AG09309 (cell line): Measurements from ENCODE around the gene SNRNP48.

Experiments
- DNase-seq: peaks from one replicate; pipeline ENCODE4 v3.0.0-alpha.2; 2010; ENCODE audit warnings: low read depth
- H3K4me3 ChIP-seq: 2 replicates; pipeline ENCODE4 v1.5.1; 2011; ENCODE audit warnings: mild to moderate bottlenecking, low read depth, low read length, moderate library complexity; ENCODE audit not compliant: control insufficient read depth
- TF ChIP-seq, protein P1 (sequence below): IDR thresholded peaks from 2 replicates; pipeline ENCODE4 v1.5.1; 2011; ENCODE audit warnings: mild to moderate bottlenecking, low read depth, low read length, inconsistent platforms; ENCODE audit not compliant: insufficient read depth, control insufficient read depth; ENCODE audit errors: missing control alignments

The SNRNP48 gene

GRCh38 chr6:7588506-7588905 lies 1.5 kb upstream of the SNRNP48 start:
- DNase-seq, result no peak
- TF ChIP-seq, protein P1, sequence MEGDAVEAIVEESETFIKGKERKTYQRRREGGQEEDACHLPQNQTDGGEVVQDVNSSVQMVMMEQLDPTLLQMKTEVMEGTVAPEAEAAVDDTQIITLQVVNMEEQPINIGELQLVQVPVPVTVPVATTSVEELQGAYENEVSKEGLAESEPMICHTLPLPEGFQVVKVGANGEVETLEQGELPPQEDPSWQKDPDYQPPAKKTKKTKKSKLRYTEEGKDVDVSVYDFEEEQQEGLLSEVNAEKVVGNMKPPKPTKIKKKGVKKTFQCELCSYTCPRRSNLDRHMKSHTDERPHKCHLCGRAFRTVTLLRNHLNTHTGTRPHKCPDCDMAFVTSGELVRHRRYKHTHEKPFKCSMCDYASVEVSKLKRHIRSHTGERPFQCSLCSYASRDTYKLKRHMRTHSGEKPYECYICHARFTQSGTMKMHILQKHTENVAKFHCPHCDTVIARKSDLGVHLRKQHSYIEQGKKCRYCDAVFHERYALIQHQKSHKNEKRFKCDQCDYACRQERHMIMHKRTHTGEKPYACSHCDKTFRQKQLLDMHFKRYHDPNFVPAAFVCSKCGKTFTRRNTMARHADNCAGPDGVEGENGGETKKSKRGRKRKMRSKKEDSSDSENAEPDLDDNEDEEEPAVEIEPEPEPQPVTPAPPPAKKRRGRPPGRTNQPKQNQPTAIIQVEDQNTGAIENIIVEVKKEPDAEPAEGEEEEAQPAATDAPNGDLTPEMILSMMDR, result no peak
- H3K4me3 ChIP-seq, result no peak overlapping the region

DNA sequence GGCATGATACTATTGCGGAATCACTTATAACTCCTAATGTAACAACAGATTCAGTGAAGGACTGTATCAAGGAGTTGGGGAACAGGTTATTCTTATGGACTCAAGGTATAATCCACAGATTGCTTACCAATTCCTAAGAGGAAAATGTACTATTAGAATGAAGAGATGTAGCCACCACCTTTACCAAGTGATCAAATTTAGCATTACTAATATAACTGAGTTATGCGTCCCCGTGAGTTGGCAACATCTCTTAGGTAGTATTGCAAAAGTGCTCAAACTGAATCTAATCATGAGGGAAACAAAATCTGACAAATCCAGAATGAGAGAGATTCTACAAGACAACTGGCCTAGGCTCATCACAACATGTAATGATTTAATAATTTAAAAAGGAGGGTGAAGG lies 777 bp upstream of the SNRNP48 start:
- DNase-seq, result no peak
- TF ChIP-seq, protein P1, result no peak
- no peak overlapping the region for H3K4me3 ChIP-seq

- TF ChIP-seq, protein P1, result no peak
- no peak for DNase-seq
- H3K4me3 ChIP-seq, result peak overlapping the region; percentile 95
These were observed 912 bp downstream of the SNRNP48 start for GRCh38 chr6:7590918-7591302.

DNA sequence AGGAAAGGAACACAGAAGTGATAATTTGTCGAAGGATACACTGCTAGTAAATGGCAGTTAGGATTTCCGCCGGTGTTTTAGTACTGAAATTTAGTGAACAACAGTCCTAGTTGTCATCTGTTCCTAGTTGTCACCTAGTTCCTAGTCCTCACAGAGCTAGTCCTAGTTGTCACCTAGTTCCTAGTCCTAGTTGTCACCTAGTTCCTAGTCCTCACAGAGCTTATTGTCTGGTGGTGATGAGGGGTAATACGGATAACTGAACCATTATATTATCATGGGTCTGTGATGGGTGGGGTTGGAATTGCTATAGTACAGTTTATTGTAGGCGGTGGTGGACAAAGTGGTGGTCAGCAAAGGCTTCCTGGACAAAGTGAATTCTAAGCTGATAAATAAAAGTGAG lies 1.8 kb downstream of the SNRNP48 start:
- DNase-seq, result no peak
- TF ChIP-seq, protein P1, result no peak
- H3K4me3 ChIP-seq, result no peak overlapping the region

- no peak overlapping the region for H3K4me3 ChIP-seq
- DNase-seq, result no peak
- TF ChIP-seq, protein P1, result no peak
These were observed 3.2 kb downstream of the SNRNP48 start for GRCh38 chr6:7593229-7593628.

DNA sequence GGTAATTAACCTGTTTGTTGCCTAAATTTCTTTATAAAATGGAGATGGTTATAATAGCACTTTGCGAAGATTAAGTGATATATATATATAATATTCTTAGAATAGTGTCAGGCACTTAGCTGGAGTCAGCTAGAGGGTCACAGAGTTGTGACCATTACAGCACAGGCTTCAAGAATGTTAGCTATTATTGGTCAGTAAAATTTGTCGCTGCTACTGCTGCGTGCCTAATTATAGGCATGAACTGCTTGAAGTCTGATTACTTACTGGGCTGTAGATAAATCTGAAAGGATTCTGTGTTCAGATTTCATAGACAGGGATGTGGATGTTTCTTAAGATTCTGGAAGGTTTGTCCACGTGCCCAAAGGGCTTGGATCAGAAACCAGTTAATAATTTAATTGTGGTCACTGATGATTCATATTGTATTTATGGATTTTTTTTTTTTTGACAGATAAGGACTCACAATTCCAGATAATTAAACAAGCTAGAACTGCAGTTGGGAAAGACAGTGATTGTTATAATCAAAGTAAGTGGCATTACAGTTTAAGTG lies 4.7 kb downstream of the SNRNP48 start:
- H3K4me3 ChIP-seq, result no peak overlapping the region
- TF ChIP-seq, protein P1, result no peak

DNA sequence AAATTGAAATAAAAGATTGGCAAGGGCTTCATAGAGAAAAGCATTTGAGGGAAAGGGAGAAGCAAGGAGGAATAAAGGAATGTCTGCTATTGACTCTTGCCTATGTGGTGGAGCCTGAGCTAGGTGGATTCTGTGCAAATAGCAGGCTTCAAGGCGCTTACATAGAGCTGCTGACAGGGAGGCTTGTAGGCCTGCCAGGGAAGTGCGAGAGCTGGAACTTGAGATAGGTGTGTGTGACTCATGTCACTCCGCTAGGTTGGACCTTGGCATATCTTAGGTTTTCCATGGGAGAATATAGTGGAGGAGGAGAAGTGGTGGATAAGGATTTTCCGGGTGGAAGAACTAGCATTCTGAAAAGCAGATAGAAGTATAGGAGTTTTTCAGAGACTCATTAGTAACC lies 14.0 kb downstream of the SNRNP48 start:
- TF ChIP-seq, protein P1, result no peak
- no peak overlapping the region for H3K4me3 ChIP-seq
- DNase-seq, result no peak

More for the DNA sequence above, 4.7 kb downstream of the SNRNP48 start:
- DNase-seq, result no peak
